Fibroblast of pulmonary artery (primary cell): ENCODE results near the gene CWC27.

ENCODE experiments used
- DNase-seq: peaks from one replicate; pipeline ENCODE4 v3.0.0-alpha.2; 2010; ENCODE audit warnings: low read depth
- H3K4me3 ChIP-seq: replicated peaks from 2 replicates; pipeline ENCODE4 v1.5.1; 2011; ENCODE audit warnings: low read depth, mild to moderate bottlenecking, control low read depth, low read length, moderate library complexity
- TF ChIP-seq, protein P1 (sequence below): IDR thresholded peaks from 2 replicates; pipeline ENCODE4 v1.5.1; 2011; ENCODE audit warnings: mild to moderate bottlenecking, control low read depth, low read length, inconsistent platforms; ENCODE audit errors: missing control alignments

The CWC27 gene

DNA sequence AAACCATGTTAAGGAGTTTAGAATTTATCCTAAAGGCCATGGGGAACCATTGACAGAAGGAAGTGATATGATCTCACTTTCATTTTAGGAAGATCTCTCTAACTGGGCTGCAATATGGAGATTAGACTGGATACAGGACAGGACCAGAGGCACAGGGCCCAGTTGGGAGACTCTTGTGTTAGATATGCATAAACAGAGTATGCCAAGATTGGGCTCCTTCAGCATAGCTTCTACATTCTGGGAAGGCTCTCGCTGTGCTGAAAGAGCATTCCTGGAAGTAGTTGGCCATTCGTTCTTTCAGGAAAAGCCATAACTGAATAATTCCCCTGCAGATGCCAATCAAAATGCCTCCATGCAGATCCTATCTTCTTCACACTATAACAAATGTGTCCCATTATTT lies 204.5 kb downstream of the CWC27 start:
- no peak for DNase-seq
- H3K4me3 ChIP-seq, result no peak overlapping the region
- TF ChIP-seq, protein P1, sequence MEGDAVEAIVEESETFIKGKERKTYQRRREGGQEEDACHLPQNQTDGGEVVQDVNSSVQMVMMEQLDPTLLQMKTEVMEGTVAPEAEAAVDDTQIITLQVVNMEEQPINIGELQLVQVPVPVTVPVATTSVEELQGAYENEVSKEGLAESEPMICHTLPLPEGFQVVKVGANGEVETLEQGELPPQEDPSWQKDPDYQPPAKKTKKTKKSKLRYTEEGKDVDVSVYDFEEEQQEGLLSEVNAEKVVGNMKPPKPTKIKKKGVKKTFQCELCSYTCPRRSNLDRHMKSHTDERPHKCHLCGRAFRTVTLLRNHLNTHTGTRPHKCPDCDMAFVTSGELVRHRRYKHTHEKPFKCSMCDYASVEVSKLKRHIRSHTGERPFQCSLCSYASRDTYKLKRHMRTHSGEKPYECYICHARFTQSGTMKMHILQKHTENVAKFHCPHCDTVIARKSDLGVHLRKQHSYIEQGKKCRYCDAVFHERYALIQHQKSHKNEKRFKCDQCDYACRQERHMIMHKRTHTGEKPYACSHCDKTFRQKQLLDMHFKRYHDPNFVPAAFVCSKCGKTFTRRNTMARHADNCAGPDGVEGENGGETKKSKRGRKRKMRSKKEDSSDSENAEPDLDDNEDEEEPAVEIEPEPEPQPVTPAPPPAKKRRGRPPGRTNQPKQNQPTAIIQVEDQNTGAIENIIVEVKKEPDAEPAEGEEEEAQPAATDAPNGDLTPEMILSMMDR, result no peak

DNA sequence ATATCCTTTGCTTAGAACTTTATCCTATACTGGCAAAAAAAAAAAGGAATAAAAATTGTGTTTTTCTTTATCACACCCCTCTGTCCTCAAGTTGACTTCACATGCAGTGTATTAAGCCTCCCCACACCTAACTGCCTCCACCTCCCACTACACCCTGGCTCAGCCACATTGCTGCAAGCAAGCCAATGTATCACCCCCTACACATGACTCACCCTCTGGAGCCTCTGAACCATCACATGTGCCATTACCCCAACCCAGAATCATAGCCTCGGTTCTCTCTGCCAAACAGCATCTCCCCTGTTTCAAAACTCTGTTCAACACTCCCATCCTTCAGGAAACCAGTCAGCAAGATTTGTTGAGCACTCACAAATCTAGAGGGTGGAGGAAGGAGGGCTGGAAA lies 209.0 kb downstream of the CWC27 start:
- TF ChIP-seq, protein P1, result no peak
- no peak overlapping the region for H3K4me3 ChIP-seq
- DNase-seq, result peak; percentile 80

DNA sequence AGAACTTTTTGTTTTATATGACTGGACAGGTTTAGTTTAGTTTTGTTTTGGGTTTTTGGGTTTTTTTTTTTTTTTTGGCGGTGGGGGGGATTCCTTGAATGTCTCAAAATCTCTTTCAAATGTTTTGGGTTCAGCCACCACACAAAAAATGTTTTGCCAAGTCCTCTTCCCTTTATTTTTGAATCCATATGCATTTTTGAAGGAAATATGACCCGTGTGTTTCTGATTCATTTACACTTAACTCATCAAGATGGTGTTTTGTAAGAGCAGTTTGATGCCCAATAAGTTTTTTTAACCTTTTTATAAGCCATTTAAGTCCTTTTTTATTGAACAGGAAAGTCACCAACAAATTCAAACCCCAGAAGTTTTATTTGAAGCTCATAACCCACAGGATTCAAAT lies 209.8 kb downstream of the CWC27 start:
- no peak overlapping the region for H3K4me3 ChIP-seq
- no peak for DNase-seq
- TF ChIP-seq, protein P1, result no peak

DNA sequence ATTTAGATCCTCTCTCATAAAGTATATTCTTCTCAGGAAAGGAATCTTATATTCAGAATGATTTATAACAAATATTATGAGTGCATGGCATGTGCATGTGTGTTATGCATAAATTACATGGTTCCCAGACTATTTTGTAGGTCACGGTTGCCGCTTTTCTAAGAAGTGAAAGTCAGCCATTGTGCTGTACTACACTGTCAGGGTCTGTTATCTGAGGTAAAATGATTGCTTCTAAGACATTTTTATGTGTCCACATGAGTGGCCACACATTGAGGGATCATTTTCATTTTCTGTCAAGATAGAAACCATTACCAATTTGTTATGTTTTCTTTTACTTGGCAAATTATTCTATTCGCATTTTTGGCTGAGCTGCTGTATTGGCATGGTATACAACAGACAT lies 210.8 kb downstream of the CWC27 start:
- H3K4me3 ChIP-seq, result no peak overlapping the region
- TF ChIP-seq, protein P1, result no peak
- DNase-seq, result no peak

DNA sequence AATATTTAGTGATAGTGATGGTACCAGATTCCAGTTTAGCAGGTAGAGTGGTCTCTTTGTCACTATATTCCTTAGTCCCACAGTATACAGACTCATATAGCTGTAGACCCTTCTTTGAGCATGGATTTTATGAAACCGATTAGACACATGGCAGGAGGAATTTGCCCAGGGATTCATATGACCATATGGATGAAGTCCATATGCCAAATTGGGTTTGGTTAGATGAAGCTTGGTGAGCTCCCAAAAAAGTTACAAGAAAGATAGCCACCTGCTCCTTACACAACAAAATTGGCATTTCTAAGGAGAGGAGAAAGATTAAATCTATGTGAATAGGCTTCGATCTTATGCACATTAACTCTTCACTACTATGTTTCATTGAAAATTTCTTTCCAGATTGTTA lies 211.4 kb downstream of the CWC27 start:
- TF ChIP-seq, protein P1, result no peak
- DNase-seq, result no peak
- no peak overlapping the region for H3K4me3 ChIP-seq

DNA sequence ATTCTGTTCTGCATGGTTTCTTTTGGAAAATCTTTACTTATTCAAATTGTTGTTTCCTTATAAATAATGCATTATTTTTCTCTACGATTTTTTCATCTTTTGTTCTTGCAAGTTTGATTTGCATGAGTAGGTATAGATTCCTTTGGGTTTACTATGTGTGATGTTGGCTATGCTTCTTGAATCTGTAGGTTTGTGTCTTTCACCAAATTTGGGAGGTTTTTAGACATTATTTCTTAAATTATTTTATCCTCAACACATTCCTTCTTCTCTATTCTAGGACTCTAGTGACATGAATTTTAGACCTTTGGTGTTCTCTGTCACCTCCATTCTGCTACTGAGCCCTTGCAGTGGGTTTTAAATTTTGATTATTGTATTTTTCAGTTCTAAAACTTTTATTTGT lies 219.0 kb downstream of the CWC27 start:
- TF ChIP-seq, protein P1, result no peak
- no peak overlapping the region for H3K4me3 ChIP-seq
- no peak for DNase-seq

DNA sequence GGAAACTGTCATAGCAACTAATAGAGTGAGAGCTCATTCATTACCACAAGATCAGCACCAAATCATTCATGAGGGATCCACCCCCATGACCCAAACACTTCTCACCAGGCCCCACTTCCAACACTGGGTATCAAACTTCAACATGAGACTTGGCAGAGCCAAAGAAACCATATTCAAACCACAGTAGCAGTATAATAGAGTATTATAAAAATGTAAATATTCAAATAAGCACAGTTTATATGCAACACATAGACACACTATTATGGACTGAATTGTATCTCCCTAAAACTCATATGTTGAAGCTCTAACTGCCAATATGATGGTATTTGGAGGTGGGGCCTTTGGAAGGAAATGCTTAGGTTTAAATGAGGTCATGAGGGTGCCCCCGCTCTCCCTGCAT lies 240.5 kb downstream of the CWC27 start:
- no peak for DNase-seq
- TF ChIP-seq, protein P1, result no peak
- H3K4me3 ChIP-seq, result no peak overlapping the region
